NCI-H146 (cell line): ENCODE results near the gene FRMD4A.
A peak's percentile ranks its signal among the peaks of the same experiment; 100 is the strongest.
"Not testable (repeated sequence)": the region's sequence is repeated elsewhere in the genome, so short reads cannot be mapped to it uniquely, and the experiment has no call there.

Experiments used
- DNase-seq: peaks from one replicate; lab custom pipeline; 2025; lab: John Stamatoyannopoulos, UW

The FRMD4A gene

DNA sequence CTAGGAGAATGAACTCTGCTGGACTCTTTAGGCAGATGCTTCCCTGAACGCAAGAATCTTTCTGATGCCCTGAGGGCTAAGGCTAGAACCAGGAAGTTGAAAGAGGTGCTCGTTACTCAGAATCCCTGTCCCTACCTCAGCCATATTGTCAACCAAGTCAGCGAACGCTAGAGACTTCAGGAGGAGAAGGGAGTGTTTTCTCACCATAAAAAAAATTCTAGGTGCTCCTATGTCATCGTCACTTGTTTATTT, 384.6 kb downstream of the FRMD4A start:
- peak; percentile 38 for DNase-seq

GRCh38 chr10:13945390-13946208, 385.1 kb downstream of the FRMD4A start:
- peak; percentile 38 for DNase-seq

DNA sequence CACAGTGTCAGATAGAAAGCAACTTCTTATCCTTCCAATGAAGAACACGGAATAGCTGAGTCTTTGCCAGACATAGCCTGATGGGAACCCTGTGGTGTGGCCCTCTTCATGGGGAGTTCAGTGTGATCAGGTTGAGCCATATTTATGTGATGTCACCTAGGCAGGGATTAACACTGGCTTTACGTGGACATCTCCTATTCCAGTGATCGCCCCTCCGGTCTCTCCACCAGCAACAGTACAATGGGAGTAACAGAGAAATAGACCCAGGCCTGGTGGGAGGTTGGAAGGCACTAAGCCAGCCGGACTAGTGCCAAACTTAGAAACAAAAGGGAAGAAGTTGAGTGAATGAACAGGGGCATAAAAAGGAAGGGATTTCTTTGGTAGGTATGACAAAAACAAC, 385.9 kb downstream of the FRMD4A start:
- no peak for DNase-seq

DNA sequence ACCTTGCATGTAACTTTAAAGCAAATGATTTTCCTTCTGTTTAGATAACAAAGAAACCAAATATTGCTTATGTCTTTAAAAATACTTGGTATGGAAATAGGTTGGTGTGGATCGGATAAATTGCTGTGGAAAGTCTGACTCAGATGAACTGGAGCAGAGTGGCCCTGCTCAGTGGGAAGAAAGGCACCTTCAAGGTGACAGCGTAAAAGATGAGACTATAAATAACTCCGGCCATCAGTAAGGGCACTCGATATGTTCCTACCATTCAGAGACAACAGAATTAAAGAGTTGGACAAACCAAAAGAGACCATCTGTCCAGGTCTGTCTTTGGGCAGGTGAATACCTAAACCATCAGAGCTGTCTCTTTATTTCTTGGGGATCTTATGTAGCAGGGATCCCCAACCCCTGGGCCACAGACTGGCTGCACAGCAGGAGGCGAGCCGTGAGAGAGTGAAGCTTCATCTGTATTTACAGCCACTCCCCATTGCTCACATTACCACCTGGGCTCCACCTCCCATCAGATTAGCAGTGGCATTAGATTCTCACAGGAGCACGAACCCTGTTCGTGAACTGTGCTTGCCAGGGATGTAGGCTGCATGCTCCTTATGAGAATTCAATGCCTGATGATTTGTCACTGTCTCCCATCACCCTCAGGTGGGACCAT, 386.9 kb downstream of the FRMD4A start:
- DNase-seq, result no peak

DNA sequence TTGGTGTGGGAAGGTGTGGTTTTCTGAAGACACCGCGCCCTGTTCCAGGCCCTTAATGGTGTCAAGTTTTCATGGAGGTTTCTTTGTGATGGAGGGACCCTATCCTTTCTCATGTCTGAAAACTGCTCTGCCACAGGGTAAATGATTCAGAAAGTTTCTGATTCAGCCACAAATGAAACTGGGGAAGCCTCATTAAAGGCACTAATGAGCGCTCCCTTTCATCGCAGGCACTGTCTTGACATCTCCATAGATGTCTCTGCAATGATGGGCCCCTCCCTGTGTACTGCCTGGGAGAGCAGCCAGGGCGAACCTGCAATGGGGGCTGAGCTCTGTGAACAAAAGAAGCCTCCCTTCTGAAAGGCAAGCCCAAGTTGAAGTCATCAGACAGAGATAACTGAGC, 388.7 kb downstream of the FRMD4A start:
- no peak for DNase-seq

DNA sequence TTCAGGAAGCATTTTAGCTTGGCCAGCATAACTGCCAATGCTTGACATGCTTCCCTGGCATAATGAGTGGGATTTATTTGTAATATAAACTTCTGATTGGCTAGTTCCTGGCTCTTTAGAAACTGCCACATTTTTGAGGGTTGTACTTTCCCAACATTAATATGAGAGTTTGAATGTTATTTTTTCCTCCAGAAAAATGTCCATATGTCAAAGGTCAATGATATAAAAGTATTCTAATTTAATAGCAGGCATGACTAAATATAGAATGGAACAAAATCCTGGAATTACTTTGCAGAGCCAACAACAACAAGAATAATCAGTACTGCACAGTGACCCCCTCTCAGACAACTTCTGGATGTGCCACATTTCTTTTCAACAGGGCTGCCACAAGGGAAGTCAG, 391.3 kb downstream of the FRMD4A start:
- no peak for DNase-seq

DNA sequence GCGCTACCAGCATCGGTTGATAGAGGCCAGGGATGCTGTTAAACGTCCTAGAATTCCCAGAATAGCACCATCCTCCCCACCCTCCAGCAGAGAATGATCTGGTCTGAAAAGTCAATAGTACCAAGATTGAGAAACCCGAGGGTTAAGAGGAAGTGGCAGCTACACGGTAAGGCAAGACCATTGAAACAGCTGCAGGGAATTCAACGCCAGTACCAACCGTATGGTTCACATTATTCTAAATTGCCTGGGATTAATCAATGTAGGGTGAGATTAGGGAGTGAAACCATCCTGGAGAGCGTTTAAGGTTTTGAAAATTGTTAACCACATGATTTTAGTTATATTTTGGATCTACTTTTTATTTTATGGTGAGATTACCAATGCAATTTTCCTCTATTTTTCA, 391.8 kb downstream of the FRMD4A start:
- no peak for DNase-seq

DNA sequence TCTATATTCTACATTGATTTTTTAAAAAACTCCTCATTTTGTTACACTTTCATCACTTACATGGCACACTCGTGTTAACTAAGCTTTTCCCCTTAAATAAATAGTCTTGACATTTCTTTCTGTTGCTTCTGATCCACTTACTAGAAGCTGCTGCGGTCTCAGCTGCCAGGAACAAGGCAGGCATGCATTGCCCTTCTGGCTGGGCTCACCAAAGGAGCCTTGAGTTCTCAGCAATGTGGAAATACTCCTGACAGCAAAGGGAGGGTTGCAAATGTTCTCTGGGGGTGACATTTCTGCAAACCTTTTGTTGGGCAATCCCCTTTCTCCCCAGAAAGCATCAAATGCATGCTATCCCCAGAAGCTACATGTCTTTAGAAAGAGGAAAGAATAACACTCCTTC, 393.9 kb downstream of the FRMD4A start:
- no peak for DNase-seq

- no peak for DNase-seq
Observed at GRCh38 chr10:13930120-13930519, 400.6 kb downstream of the FRMD4A start.

GRCh38 chr10:13928451-13928850, 402.3 kb downstream of the FRMD4A start:
- DNase-seq, result no peak

DNA sequence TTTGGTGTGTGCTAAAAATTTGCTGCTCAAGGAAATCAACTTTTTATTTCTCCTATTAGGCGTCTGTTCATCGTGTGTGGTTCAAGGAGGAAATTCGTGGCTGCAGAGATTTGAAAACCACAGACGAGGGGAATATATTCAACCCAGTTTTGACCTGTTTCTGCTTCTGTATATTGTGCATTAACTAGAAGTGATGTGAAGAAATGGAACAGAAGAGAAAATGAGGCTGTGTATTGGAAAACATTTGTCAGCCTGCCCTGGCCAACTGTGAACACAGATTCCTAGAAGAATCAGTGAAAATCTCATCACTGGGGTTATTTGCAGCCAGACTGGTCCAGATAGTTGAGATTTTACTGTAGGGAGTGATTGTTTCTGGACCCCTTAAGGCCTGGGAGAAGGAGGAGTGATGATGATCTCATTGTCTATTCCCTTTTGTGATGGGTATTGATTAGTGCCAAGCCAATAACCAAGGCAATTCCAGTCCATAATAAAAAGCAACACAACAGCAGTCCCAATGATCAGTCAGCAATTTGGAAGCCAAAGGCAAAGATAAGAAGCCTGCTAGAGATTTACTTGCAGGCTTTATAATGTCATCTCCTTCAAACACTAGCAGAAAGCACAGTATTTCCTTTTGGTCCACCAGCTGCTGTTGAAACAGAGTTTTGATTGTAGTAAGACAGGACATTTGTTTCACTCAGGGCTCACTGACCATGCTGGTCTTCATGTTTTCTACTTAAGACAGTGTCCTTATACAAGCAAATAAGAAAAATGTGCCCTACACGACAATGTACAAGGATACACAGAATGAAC, 404.5 kb downstream of the FRMD4A start:
- no peak for DNase-seq

DNA sequence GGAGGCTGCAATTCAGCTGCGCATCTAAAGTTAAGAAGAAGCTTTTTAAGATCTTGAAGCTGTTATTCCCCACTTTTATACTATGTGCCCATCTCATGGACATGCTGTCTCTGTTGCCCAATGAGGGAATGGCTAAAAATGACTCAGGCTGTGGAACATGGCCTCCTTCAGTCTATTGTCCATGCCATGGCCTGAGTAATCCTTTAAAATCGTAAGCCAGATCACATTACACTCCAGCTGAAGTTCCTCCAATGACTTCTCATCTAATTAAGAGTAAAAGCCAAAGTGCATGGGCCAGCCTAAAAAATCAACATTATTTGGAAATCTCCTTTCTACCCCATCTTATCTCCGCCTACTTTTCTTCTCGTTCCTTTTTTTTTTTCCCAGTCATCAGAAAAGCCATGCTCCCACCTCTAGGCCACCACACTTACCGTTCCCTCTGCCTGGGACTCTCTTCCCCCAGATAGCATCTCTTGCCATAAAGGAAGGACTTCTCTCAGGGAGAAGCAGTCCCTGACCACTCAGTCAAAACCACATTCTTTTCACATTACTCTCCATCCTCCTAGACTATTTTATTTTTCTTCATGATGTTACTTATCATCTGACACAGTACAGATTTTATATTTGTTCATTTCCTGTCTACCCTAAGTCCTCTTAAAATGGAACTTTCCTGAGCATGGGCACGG, 406.5 kb downstream of the FRMD4A start:
- no peak for DNase-seq

DNA sequence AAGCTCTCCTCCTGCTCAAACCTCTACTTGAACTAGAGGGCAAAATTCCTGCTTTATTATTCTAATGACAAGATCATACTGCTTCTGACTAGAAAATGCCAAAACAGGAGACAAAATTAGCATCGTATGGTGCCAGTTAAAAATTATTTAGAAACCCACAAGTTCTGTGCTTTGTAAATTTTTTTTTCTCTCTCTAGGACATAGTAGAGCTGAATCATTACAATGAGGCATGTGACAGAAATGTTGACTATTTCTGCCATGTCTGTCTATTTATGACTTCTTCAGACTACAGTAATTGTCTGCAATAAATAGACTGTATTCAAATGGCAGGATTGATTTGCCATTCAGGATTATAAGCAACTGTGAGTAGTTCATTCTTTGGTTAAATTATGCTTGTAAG, 408.1 kb downstream of the FRMD4A start:
- no peak for DNase-seq

DNA sequence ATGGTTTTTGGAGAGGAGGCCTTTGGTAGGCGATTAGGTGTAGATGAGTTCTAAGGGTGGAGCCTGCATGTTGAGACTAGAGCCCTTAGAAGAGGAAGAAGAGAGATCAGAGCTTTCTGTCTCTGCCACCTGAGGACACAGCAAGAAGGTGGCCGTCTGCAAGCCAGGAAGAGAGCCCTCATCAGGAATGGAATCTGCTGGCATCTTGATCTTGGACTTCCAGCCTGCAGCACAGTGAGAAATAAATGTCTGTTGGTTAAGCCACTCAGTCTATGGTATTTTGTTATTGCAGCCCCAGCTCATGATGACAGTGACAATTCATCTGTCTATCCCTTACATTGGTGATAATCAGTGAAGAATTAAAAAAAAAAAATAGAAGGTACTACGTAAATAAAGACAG, 408.8 kb downstream of the FRMD4A start:
- DNase-seq, result no peak

GRCh38 chr10:13921131-13921530, 409.6 kb downstream of the FRMD4A start:
- DNase-seq, result not testable (repeated sequence)

DNA sequence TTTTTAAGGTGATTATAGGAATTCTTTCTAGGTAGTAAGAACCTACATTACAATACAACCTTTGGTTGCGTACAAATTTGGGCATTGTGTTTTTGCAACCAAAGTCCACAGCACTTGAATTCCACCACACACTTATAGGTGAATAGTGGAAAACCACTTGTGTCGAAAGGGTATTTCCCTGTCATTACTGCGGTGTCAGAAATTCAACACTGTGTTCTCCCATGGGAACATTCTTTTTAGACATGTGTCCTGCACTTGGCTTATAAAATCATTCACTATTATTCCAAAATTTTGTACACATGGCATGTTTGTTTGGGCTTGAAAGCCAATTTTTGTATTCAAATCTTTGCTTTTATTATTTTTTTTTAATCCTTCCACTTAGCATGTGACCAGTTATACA, 410.3 kb downstream of the FRMD4A start:
- DNase-seq, result no peak

DNA sequence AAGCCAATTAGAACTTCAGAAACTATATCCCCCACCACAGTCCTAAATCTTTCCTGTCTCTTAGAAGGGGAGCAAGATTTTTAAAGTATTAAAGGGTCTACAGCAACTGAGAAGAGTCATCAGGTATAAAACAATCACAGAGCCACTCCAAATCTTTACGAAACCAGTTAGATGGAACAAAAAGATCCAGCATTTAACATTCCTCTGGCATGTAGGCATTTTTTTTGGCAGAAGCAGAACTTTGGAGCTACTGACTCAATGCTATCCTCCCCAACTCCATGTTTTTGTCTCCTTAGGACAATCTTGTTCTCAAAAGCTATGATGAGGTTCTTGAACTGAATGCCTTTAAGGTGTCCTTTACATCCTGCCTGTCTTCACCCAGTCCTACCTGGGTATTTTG, 410.7 kb downstream of the FRMD4A start:
- no peak for DNase-seq

DNA sequence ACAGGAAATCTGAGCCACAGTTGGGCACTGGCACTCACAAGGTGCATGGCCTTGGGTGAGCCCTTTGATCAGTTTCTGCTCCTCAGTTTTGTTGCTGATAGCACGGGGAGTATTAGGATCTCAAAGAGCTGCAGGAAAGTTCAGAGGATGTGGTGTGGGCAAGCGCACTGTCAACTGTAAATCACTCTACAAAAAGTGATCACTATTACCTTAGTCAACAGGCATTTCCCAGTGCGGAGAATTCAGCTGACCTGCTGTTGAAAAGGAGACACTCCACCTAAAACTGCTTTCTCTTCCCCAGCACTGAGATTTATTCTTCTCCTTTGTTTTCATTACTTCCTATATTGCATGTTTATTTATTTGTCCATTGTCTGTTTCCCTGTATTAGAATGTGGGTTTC, 412.9 kb downstream of the FRMD4A start:
- DNase-seq, result no peak

- no peak for DNase-seq
Observed at GRCh38 chr10:13916384-13916947, 414.3 kb downstream of the FRMD4A start.

DNA sequence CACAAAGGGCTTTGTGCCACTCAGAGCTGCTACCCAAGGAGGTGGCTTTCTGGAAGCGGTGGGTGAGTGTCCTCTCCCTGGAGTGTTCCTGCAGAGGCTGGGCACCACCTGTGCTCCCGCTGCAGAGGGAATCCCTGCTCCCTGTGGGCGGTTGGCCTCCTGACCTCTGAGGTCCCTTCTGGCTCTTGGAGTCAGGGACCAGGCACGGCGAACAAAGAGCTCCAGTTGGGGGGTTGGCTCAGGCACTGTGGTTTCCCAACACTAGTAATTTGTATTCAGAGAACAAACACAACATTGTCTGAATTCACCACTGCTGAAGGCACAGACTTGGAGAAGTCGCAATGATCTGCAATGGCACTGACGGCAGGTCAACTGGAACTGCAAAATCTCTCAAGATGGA, 415.0 kb downstream of the FRMD4A start:
- no peak for DNase-seq

DNA sequence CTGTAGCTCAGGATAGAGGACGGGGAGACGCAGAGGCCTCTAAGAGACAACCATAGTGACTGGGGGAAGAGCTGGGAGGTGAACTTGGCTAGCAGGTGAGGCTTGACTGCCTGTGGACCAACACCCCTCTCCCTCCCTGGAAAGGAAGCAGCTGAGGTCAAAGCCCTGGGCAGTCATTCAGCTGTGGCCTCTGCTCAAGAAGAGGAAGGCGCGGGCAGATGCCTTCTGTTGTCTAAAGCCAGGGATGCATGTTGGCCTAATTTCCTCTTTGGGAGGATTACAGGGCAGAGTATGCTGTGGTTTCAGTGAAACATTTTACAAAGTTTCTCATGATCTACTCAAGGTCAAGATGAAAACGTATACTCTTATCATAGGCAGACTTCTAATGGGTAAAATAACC, 416.8 kb downstream of the FRMD4A start:
- DNase-seq, result no peak

DNA sequence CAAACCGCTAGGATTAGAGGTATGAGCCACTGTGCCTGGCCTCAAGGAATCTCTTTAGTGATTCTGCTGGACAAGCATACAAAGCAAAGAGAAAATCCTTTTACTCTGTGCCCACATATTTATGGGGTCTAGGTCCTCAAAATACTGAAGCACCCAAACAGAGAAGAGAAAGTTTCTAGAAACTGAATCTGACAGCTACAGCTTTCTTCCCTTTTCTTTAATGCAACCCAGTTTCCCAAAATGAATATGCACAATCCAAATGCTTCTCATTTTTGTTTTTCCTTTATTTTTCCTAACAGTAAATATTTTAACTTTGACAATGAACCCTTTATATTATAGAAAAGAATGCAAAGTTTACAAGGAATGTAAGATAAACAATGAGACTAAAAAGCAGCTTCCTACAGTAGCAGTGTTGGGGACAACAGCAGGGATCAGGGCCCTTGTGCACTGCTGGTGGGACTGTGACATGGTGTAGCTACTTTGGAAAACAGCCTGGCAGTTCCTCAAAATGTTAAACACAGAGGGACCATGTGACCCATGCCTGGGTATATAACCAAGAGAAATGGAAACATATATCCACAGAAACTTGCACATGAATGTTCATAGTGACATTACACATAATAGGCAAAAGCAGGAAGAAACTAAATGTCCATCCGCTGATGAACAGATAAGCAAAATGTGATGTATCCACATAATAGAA, 418.8 kb downstream of the FRMD4A start:
- no peak for DNase-seq
